GM20000 (cell line): ENCODE data around the gene MYO1D.
A peak's percentile ranks its signal among the peaks of the same experiment; 100 is the strongest.

Experiments
- DNase-seq: peaks from one replicate; pipeline ENCODE4 v3.0.0; 2012; ENCODE audit warnings: low spot score
- CTCF ChIP-seq: IDR thresholded peaks from 2 replicates; pipeline ENCODE4 v1.5.1; 2012; ENCODE audit warnings: mild to moderate bottlenecking, control low read depth; ENCODE audit errors: extremely low read depth, missing control alignments

The MYO1D gene

GRCh38 chr17:32792207-32792606 is 84.7 kb downstream of the MYO1D start:
- DNase-seq, result peak; percentile 19
- no peak for TF ChIP-seq CTCF

GRCh38 chr17:32786169-32786568 is 90.8 kb downstream of the MYO1D start:
- no peak for DNase-seq
- no peak for TF ChIP-seq CTCF

- no peak for TF ChIP-seq CTCF
- no peak for DNase-seq
Measured at GRCh38 chr17:32784113-32784512, 92.8 kb downstream of the MYO1D start.

- DNase-seq, result peak; percentile 49
- no peak for TF ChIP-seq CTCF
Measured at GRCh38 chr17:32783602-32784001, 93.3 kb downstream of the MYO1D start.

GRCh38 chr17:32780721-32781120 is 96.2 kb downstream of the MYO1D start:
- DNase-seq, result no peak
- no peak for TF ChIP-seq CTCF

GRCh38 chr17:32777922-32778321 is 99.0 kb downstream of the MYO1D start:
- TF ChIP-seq CTCF, result no peak

GRCh38 chr17:32777436-32777835 is 99.5 kb downstream of the MYO1D start:
- no peak for TF ChIP-seq CTCF
- DNase-seq, result no peak

More at GRCh38 chr17:32777922-32778321, 99.0 kb downstream of the MYO1D start:
- DNase-seq, result no peak
